B cell (primary cell): ENCODE data around the gene TSPAN9. TPM values are rescaled to one million over a fixed set of nuclear protein-coding genes. Genes with fewer than 3 reads are reported as not detected.

Source experiments
- ATAC-seq: fragments of 200-7000 bp; cut with Tn5 transposase; one replicate; pipeline ENCODE4 v1.10.0; 2021; ENCODE audit warnings: low read depth, mild to moderate bottlenecking, moderate number of reproducible peaks, moderate library complexity
- CTCF ChIA-PET: fragments of 350-600 bp; sonication (Branson Sonifier 250); formaldehyde crosslinking; loops from one replicate; lab custom pipeline; 2021; ENCODE audit warnings: antibody characterized with exemption, inconsistent platforms; lab: Charles Lee
- POLR2A ChIA-PET: fragments of 350-600 bp; sonication (Branson Sonifier 250); formaldehyde crosslinking; loops from one replicate; lab custom pipeline; 2021; ENCODE audit warnings: antibody characterized with exemption; lab: Charles Lee
- DNase-seq: peaks from one replicate; pipeline ENCODE4 v3.0.0; 2013
- H2AFZ ChIP-seq: 2 replicates; pipeline ENCODE4 v1.6.1; 2012; ENCODE audit warnings: mild to moderate bottlenecking, low read depth, low read length; ENCODE audit not compliant: insufficient read depth, poor library complexity, severe bottlenecking
- H3K27ac ChIP-seq, 2 donors: 1 replicate in 1 of 2; 2 replicates in 1 of 2; pipeline ENCODE4 v1.5.1; 2012 to 2013; ENCODE audit warnings: low read length in 2 of 2, mild to moderate bottlenecking in 2 of 2, moderate library complexity in 1 of 2
- H3K27me3 ChIP-seq, 4 experiments: fragments of 200-600 bp in 1 of 4; sonication (generic) in 1 of 4; replicated peaks in 1 of 4; 1 replicate in 2 of 4; 2 replicates in 2 of 4; pipeline versions ENCODE4 v1.6.1 to v1.7.0; 2013 to 2016; ENCODE audit warnings: low read length in 3 of 4, mild to moderate bottlenecking in 2 of 4, mixed read lengths in 1 of 4, moderate library complexity in 1 of 4; ENCODE audit not compliant: insufficient read depth in 4 of 4, control insufficient read depth in 3 of 4; ENCODE audit errors: control extremely low read depth in 1 of 4
- H3K36me3 ChIP-seq, 2 experiments: replicated peaks in 1 of 2; 1 replicate in 1 of 2; 2 replicates in 1 of 2; pipeline versions ENCODE4 v1.6.1 to v1.7.1; 2013; ENCODE audit warnings: low read length in 1 of 2; ENCODE audit not compliant: insufficient read depth in 2 of 2, control insufficient read depth in 1 of 2; ENCODE audit errors: control extremely low read depth in 1 of 2, extremely low read depth in 1 of 2
- H3K4me1 ChIP-seq, 2 donors: fragments of 200-600 bp in 1 of 2; sonication (generic) in 1 of 2; 1 replicate in 1 of 2; 2 replicates in 1 of 2; pipeline versions ENCODE4 v1.5.1 to v1.6.1; 2013 to 2017; ENCODE audit warnings: low read length in 2 of 2; ENCODE audit not compliant: control insufficient read depth in 2 of 2, insufficient read depth in 2 of 2
- H3K4me2 ChIP-seq: replicated peaks from 2 replicates; pipeline ENCODE3; 2012; ENCODE audit warnings: mild to moderate bottlenecking, low read depth, low read length; ENCODE audit not compliant: poor library complexity, severe bottlenecking
- H3K4me3 ChIP-seq, 5 experiments: fragments of 200-600 bp in 1 of 5; sonication (generic) in 1 of 5; 1 replicate in 3 of 5; 2 replicates in 2 of 5; pipeline versions ENCODE4 v1.5.1 to v1.7.0; 2011 to 2016; ENCODE audit warnings: low read length in 4 of 5, mild to moderate bottlenecking in 4 of 5, low read depth in 2 of 5, control low read depth in 1 of 5, moderate library complexity in 1 of 5; ENCODE audit not compliant: insufficient read depth in 1 of 5; ENCODE audit errors: control extremely low read depth in 1 of 5, extremely low read depth in 1 of 5
- H3K79me2 ChIP-seq: fragments of 200-600 bp; sonication (generic); one replicate; pipeline ENCODE4 v1.6.0; 2016; ENCODE audit warnings: low read length; ENCODE audit not compliant: control insufficient read depth, insufficient read depth
- H3K9ac ChIP-seq: fragments of 200-600 bp; sonication (generic); 2 replicates; pipeline ENCODE4 v1.6.1; 2017; ENCODE audit warnings: mild to moderate bottlenecking, low read length, moderate library complexity
- H3K9me3 ChIP-seq, 3 donors: one replicate each; pipeline versions ENCODE4 v1.6.1 to v1.7.1; 2013; ENCODE audit warnings: low read length in 2 of 3; ENCODE audit not compliant: control insufficient read depth in 2 of 3, insufficient read depth in 1 of 3; ENCODE audit errors: control extremely low read depth in 1 of 3
- H4K20me1 ChIP-seq: 2 replicates; pipeline ENCODE4 v1.6.0; 2012; ENCODE audit warnings: mild to moderate bottlenecking, low read length; ENCODE audit not compliant: insufficient read depth, control insufficient read depth, poor library complexity, severe bottlenecking
- H3K27ac Mint-ChIP-seq: one replicate; pipeline ENCODE4 v1.8.0; 2021; ENCODE audit warnings: mixed read lengths
- H3K27me3 Mint-ChIP-seq: one replicate; pipeline ENCODE4 v1.8.0; 2021; ENCODE audit warnings: mixed read lengths
- H3K4me1 Mint-ChIP-seq: one replicate; pipeline ENCODE4 v1.8.0; 2021; ENCODE audit warnings: mixed read lengths
- H3K4me3 Mint-ChIP-seq: one replicate; pipeline ENCODE4 v1.8.0; 2021; ENCODE audit warnings: mixed read lengths
- H3K9me3 Mint-ChIP-seq: one replicate; pipeline ENCODE4 v1.8.0; 2022; ENCODE audit warnings: mixed read lengths; ENCODE audit not compliant: insufficient read depth
- CTCF ChIP-seq: fragments of 200-600 bp; IDR thresholded peaks from one replicate; pipeline ENCODE4 v1.8.0; 2022; ENCODE audit warnings: antibody characterized with exemption, mild to moderate bottlenecking
- EZH2 ChIP-seq: IDR thresholded peaks from 2 replicates; pipeline ENCODE4 v1.6.1; 2012; ENCODE audit warnings: borderline replicate concordance, low read depth, mild to moderate bottlenecking, moderate library complexity, low read length; ENCODE audit not compliant: insufficient read depth, poor library complexity, severe bottlenecking
- whole genome bisulfite sequencing: methylation state at CpG from one replicate; pipeline ENCODE4 v1.1.5; 2013; ENCODE audit warnings: missing lambda C conversion rate; ENCODE audit not compliant: insufficient coverage; 5-methylcytosine and 5-hydroxymethylcytosine counted together
- intact Hi-C: fragments of 100-400 bp; cut with micrococcal nuclease; formaldehyde crosslinking; loops from one replicate; pipeline ENCODE4 v1.10.0; 2022
- polyA plus RNA-seq: library from polyadenylated mRNA; depleted of rRNA; stranded (reverse); fragments of >200 nt; gene quantifications from 2 replicates; pipeline ENCODE4 v1.2.3, GENCODE V29; 2012
- total RNA-seq, 2 donors: library from RNA; stranded (reverse); fragments of 120-200 nt in 1 of 2; gene quantifications; 1 replicate in 1 of 2; 2 replicates in 1 of 2; pipeline versions ENCODE4 v1.2.3 to v1.2.4, GENCODE V29; 2013 to 2022

TSPAN9 gene
- total and polyA plus RNA-seq, 2 donors (not counting 1 experiment from before 2014, with no cell fraction given), result 0.15 to 0.37 TPM

GRCh38 chr12:3225154-3225795 is 148.1 kb downstream of the TSPAN9 start:
- Histone ChIP-seq H3K27ac (no peak overlapping the region), H3K36me3 (no peaks in the 10 kb centered on the region), H3K4me1 (peaks cover 18 to 32% of the 10 kb centered on the region in 2 donors), H3K79me2 (no peaks in the 10 kb centered on the region), H3K9me3 (peaks cover 0 to 12% (median 0%) of the 10 kb centered on the region in 3 donors), H2AFZ (peak overlapping the region; percentile 16), H3K4me2 (peak overlapping the region; percentile 36), H4K20me1 (no peaks in the 10 kb centered on the region), H3K4me3 (no peak overlapping the region), H3K27me3 (peaks cover 0 to 12% (median 0%) of the 10 kb centered on the region in 4 experiments), H3K9ac (no peak overlapping the region)
- ATAC-seq, result no peak
- Mint-ChIP-seq H3K9me3 (no peaks in the 10 kb centered on the region), H3K4me3 (no peak overlapping the region), H3K4me1 (peaks cover 19% of the 10 kb centered on the region), H3K27ac (no peak overlapping the region), H3K27me3 (peaks cover 12% of the 10 kb centered on the region)
- ChIA-PET POLR2A (no interaction called here), CTCF (no interaction called here)
- intact Hi-C loops, result no loop called here
- no peak for DNase-seq
- 62% methylated on average over 19 of the region's 20 CpGs for WGBS
- TF ChIP-seq EZH2 (no peak), CTCF (no peak)

- Histone ChIP-seq H2AFZ (peak overlapping the region; percentile 16), H3K9ac (no peak overlapping the region), H3K79me2 (no peaks in the 10 kb centered on the region), H3K27me3 (peaks cover 0 to 12% (median 0%) of the 10 kb centered on the region in 4 experiments), H3K36me3 (no peaks in the 10 kb centered on the region), H4K20me1 (no peaks in the 10 kb centered on the region), H3K4me1 (peaks cover 18 to 33% of the 10 kb centered on the region in 2 donors), H3K4me2 (peak overlapping the region; percentile 36), H3K9me3 (peaks cover 0 to 12% (median 0%) of the 10 kb centered on the region in 3 donors), H3K27ac (no peak overlapping the region), H3K4me3 (no peak overlapping the region)
- intact Hi-C loops, result no loop called here
- Mint-ChIP-seq H3K9me3 (no peaks in the 10 kb centered on the region), H3K27me3 (peaks cover 12% of the 10 kb centered on the region), H3K4me1 (peaks cover 19% of the 10 kb centered on the region), H3K4me3 (no peak overlapping the region), H3K27ac (no peak overlapping the region)
- ChIA-PET CTCF (no interaction called here), POLR2A (no interaction called here)
- WGBS, result 43% methylated on average over 3 of the region's 3 CpGs
- ATAC-seq (no peak), DNase-seq (no peak)
- TF ChIP-seq CTCF (no peak), EZH2 (no peak)
Measured at GRCh38 chr12:3225796-3226180, 148.6 kb downstream of the TSPAN9 start.
